Caco-2 (cell line): ENCODE measurements around the gene CXCL3. TPM values are rescaled to one million over a fixed set of nuclear protein-coding genes. Genes with fewer than 3 reads are reported as not detected.

ENCODE experiments used
- BruUV-seq: library from RNA; stranded (reverse); fragments of 400-500 nt; replicated peaks from 2 replicates; lab custom pipeline; 2021; lab: Mats Ljungman, UMichigan
- CTCF ChIA-PET: fragments of 300-600 bp; sonication (Branson Sonifier 250); formaldehyde crosslinking; loops from one replicate; lab custom pipeline; 2022; ENCODE audit warnings: antibody characterized with exemption; lab: Charles Lee
- POLR2A ChIA-PET: fragments of 300-600 bp; sonication (Branson Sonifier 250); formaldehyde crosslinking; loops from one replicate; lab custom pipeline; 2022; ENCODE audit warnings: antibody characterized with exemption; lab: Charles Lee
- DNase-seq, 2 experiments: peaks; one replicate each; pipeline versions ENCODE4 v3.0.0 to v3.0.0-alpha.2; 2020 to 2022
- H3K27me3 ChIP-seq: replicated peaks from 2 replicates; pipeline ENCODE4 v1.6.0; 2011; ENCODE audit warnings: low read length; ENCODE audit not compliant: control insufficient read depth, insufficient read depth
- H3K36me3 ChIP-seq: 2 replicates; pipeline ENCODE4 v1.5.1; 2011; ENCODE audit warnings: low read length; ENCODE audit not compliant: control insufficient read depth, insufficient read depth
- H3K4me1 ChIP-seq: fragments of 250-450 bp; sonication (Bioruptor Pico); 2 replicates; pipeline ENCODE4 v1.5.1; 2020; ENCODE audit warnings: mild to moderate bottlenecking
- H3K4me3 ChIP-seq: 2 replicates; pipeline ENCODE4 v1.5.1; 2011; ENCODE audit warnings: low read depth, mild to moderate bottlenecking, control low read depth, low read length
- H3K9me3 ChIP-seq: fragments of 250-450 bp; sonication (Bioruptor Pico); 2 replicates; pipeline ENCODE4 v1.5.1; 2020; ENCODE audit warnings: mild to moderate bottlenecking, moderate library complexity
- H3K27ac Mint-ChIP-seq: one replicate; pipeline ENCODE4 v1.8.0; 2022; ENCODE audit warnings: mixed read lengths; ENCODE audit not compliant: unreplicated experiment
- H3K27me3 Mint-ChIP-seq: one replicate; pipeline ENCODE4 v1.8.0; 2022; ENCODE audit warnings: mixed read lengths; ENCODE audit not compliant: insufficient read depth, unreplicated experiment
- H3K36me3 Mint-ChIP-seq: one replicate; pipeline ENCODE4 v1.8.0; 2022; ENCODE audit warnings: mild to moderate bottlenecking, mixed read lengths; ENCODE audit not compliant: insufficient read depth, unreplicated experiment
- H3K4me1 Mint-ChIP-seq: one replicate; pipeline ENCODE4 v1.8.0; 2022; ENCODE audit warnings: low read depth, mixed read lengths; ENCODE audit not compliant: unreplicated experiment
- H3K4me3 Mint-ChIP-seq: one replicate; pipeline ENCODE4 v1.8.0; 2022; ENCODE audit warnings: mild to moderate bottlenecking, moderate library complexity, mixed read lengths; ENCODE audit not compliant: unreplicated experiment
- H3K9me3 Mint-ChIP-seq: one replicate; pipeline ENCODE4 v1.8.0; 2022; ENCODE audit warnings: mixed read lengths; ENCODE audit not compliant: unreplicated experiment
- CTCF ChIP-seq, 2 experiments: fragments of 200-600 bp in 1 of 2; IDR thresholded peaks; 1 replicate in 1 of 2; 2 replicates in 1 of 2; pipeline versions ENCODE4 v1.5.1 to v1.8.0; 2011 to 2022; ENCODE audit warnings: antibody characterized with exemption in 1 of 2, control low read depth in 1 of 2, inconsistent platforms in 1 of 2, low read depth in 1 of 2, low read length in 1 of 2, mild to moderate bottlenecking in 1 of 2, moderate library complexity in 1 of 2; ENCODE audit not compliant: insufficient read depth in 1 of 2, severe bottlenecking in 1 of 2, unreplicated experiment in 1 of 2
- intact Hi-C: fragments of 100-400 bp; cut with micrococcal nuclease; formaldehyde crosslinking; loops from one replicate; pipeline ENCODE4 v1.10.0; 2022; ENCODE audit not compliant: unreplicated experiment
- total RNA-seq: library from RNA; stranded (reverse); gene quantifications from 2 replicates; pipeline ENCODE4 v1.2.3, GENCODE V29; 2022

CXCL3 gene
- total RNA-seq, 1 experiment from 2014 or later, result 1.9 TPM

DNA sequence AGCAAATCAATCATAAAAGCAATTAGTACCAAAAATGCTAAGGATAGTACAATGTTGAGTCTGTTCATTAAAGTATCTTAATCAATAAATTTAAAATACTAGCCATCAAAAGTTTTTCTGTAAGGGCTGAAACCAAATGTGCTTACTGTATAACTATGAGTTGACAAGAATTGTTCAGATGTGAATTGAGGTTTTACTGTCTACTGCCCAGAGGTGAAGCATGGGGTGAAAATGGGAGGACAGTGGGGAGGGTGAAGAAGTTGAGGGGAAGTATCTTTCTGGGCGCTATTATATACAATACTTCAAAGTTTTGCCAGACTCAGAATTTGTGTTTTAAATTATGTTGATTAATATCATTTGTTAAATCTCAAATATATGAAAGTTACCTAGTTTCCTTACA lies 46.4 kb downstream of the CXCL3 start:
- Histone ChIP-seq H3K9me3 (no peaks in the 10 kb centered on the region), H3K36me3 (no peaks in the 10 kb centered on the region), H3K4me1 (no peaks in the 10 kb centered on the region), H3K27me3 (no peaks in the 10 kb centered on the region), H3K4me3 (no peak overlapping the region)
- no peak overlapping the region for H3K4me3 Mint-ChIP-seq
- POLR2A ChIA-PET, result no interaction called here
- no peak for TF ChIP-seq CTCF (IDR thresholded peaks at IDR 0.05; ENCODE audit: insufficient read depth in 1 of 2, low read depth in 1 of 2, low read length in 1 of 2, severe bottlenecking in 1 of 2, unreplicated experiment in 1 of 2)
- no peak for DNase-seq
- no peak overlapping the region for H3K27ac Mint-ChIP-seq
- CTCF ChIA-PET, result no interaction called here
- no TSS peak for BruUV-seq
- H3K36me3 Mint-ChIP-seq, result no peaks in the 10 kb centered on the region
- H3K4me1 Mint-ChIP-seq, result peaks cover 4% of the 10 kb centered on the region
- intact Hi-C loops, result no loop called here
- no peaks in the 10 kb centered on the region for H3K27me3 Mint-ChIP-seq
- H3K9me3 Mint-ChIP-seq, result no peaks in the 10 kb centered on the region

DNA sequence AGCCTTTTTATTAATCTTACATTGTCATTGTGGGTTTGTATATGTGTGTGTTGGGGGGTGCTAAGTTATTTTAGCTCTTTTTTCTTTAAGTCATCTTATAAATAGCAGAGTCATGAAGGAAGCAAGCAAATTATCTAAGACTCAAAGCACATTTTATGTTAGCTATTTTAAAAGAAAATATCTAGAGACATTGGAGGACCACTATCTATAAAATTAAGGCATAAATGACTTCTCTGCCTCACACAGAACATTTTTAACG lies 46.8 kb downstream of the CXCL3 start:
- ChIA-PET CTCF (no interaction called here), POLR2A (no interaction called here)
- Histone ChIP-seq H3K27me3 (no peaks in the 10 kb centered on the region), H3K9me3 (no peaks in the 10 kb centered on the region), H3K4me3 (no peak overlapping the region), H3K4me1 (no peaks in the 10 kb centered on the region), H3K36me3 (no peaks in the 10 kb centered on the region)
- no peak for TF ChIP-seq CTCF (IDR thresholded peaks at IDR 0.05; ENCODE audit: insufficient read depth in 1 of 2, low read depth in 1 of 2, low read length in 1 of 2, severe bottlenecking in 1 of 2, unreplicated experiment in 1 of 2)
- no peak overlapping the region for H3K4me3 Mint-ChIP-seq
- H3K27me3 Mint-ChIP-seq, result no peaks in the 10 kb centered on the region
- no peaks in the 10 kb centered on the region for H3K36me3 Mint-ChIP-seq
- H3K27ac Mint-ChIP-seq, result no peak overlapping the region
- intact Hi-C loops, result no loop called here
- DNase-seq, result no peak
- BruUV-seq, result no TSS peak
- H3K4me1 Mint-ChIP-seq, result peaks cover 4% of the 10 kb centered on the region
- H3K9me3 Mint-ChIP-seq, result no peaks in the 10 kb centered on the region

DNA sequence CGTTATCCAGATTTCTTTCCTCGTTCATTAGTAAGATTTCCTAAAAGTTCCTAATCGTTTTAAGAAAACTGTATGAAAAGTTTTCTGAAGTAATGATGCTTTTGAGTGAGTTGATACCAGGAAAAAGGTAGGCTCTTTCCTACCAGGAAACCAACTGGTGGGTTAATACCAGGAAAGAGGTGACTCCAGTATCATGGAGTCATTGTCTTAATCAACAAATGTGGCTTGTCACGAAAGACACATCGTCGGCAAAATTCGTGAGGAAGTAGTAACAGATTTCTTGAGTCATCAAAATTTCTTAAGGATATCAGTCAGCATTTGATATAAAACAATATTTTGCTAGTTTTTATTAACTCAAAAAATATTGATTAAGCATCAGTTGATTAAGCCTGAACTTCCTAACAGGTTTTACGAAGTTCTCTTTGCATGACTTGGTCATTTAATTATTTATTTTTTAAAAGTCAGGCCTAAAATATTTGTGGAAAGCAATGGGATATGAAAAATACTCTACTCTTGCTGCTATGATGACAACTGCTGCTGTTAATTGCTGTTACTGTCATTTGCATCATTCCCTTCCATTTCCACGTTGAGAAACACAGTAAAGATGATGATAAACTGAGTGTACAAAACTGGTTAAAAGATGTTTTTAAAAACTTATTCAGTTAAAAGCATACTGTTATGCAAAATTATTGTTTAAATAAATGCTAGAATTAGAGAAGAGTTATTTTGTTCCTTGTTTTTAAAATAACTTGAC lies 47.3 kb downstream of the CXCL3 start:
- no TSS peak for BruUV-seq
- no peaks in the 10 kb centered on the region for H3K4me1 ChIP-seq
- no peak for DNase-seq
- ChIA-PET CTCF (no interaction called here), POLR2A (no interaction called here)
- no peak overlapping the region for H3K27ac Mint-ChIP-seq
- no peak overlapping the region for H3K4me3 Mint-ChIP-seq
- no peaks in the 10 kb centered on the region for H3K36me3 Mint-ChIP-seq
- no peak overlapping the region for H3K4me3 ChIP-seq
- no peaks in the 10 kb centered on the region for H3K27me3 ChIP-seq
- intact Hi-C loops, result no loop called here
- TF ChIP-seq CTCF (IDR thresholded peaks at IDR 0.05; ENCODE audit: insufficient read depth in 1 of 2, low read depth in 1 of 2, low read length in 1 of 2, severe bottlenecking in 1 of 2, unreplicated experiment in 1 of 2), result no peak
- no peaks in the 10 kb centered on the region for H3K27me3 Mint-ChIP-seq
- H3K4me1 Mint-ChIP-seq, result peaks cover 4% of the 10 kb centered on the region
- no peaks in the 10 kb centered on the region for H3K9me3 ChIP-seq
- H3K9me3 Mint-ChIP-seq, result no peaks in the 10 kb centered on the region
- H3K36me3 ChIP-seq, result no peaks in the 10 kb centered on the region
